GM19324 (cell line): Measurements from ENCODE around the gene DNAJC2.

Experiments
- ATAC-seq: cut with Tn5 transposase; IDR thresholded peaks from one replicate; pipeline ENCODE4 v1.9.1; 2021; ENCODE audit warnings: mild to moderate bottlenecking, moderate library complexity; ENCODE audit not compliant: unreplicated experiment, low FRiP score

Gene DNAJC2

GRCh38 chr7:103344453-103345149 lies at the start of gene DNAJC2:
Gene DNAJC2 (minus strand): TSS chr7:103344767. CDS start chr7:103344622, 145 bp downstream.
- peak; percentile 82 for ATAC-seq

GRCh38 chr7:103391976-103392375 lies 47.4 kb upstream of the DNAJC2 start:
- no peak for ATAC-seq

DNA sequence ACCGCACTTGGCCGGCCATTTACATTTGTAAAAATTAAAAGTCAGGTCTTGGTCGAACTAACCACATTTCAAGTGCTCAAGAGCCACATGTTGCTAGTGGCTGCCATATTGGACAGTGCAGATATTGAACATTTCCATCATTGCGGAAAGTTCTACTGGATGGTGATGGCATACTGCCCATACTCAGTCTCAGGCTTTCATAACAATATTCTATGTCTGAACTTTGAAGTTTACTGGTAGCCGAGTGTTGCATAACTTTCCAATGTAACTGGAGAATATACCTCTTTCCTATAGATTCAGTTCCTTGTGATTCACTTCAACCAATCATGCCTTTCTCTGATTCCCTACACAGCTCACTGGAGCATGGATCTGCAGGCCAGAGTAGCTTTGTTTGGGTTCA lies 46.6 kb upstream of the DNAJC2 start:
- no peak for ATAC-seq

DNA sequence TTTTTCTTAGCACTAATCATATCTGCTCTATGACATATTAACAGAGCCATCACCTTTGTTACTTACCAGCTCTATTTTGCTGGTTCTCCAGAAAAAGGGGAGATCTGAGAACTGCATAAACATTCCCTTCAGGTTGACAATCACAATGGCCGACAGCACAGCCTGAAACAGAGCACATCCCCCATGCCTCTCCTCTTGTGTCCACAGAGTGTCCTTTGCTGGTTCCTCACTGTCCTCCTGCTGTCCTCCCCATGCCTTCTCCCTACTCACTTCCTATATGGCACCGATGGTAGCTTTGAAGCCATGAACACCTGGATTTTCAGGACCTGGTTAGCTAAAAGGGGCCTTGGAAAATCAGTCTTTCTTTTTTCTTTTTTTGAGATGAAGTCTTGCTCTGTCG lies 44.7 kb upstream of the DNAJC2 start:
- ATAC-seq = no peak

DNA sequence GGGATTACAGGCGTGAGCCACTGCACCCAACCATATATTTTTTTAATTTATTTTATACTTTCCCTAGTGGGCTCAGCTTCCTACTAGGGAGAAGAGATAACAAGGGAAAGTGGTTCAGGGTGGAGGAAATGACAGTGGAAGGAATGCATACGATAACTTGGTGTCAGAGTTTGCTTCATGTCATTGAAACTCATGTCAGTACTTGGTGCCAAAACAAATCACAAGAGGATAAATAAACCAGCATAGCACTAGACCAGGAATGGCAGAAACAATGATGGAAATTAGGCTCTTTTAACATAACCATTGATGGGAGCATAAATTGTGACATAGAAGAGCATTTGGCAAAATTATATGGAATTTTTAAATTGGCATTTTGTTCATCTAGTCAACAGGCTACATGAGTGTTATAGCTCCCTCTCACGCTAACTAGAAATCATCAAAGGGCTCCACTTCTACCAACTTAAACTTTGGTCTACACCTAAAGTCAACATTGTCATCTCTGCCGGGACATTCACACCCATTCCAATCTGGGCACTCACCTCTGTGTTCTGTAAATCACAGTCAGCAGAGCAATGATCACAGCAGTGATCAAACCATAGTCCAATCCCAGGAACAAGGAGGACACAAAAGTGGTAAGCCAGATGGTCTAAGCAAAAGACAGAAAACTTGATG lies 44.0 kb upstream of the DNAJC2 start:
- ATAC-seq = no peak

GRCh38 chr7:103387242-103387641 lies 42.7 kb upstream of the DNAJC2 start:
- ATAC-seq = no peak

DNA sequence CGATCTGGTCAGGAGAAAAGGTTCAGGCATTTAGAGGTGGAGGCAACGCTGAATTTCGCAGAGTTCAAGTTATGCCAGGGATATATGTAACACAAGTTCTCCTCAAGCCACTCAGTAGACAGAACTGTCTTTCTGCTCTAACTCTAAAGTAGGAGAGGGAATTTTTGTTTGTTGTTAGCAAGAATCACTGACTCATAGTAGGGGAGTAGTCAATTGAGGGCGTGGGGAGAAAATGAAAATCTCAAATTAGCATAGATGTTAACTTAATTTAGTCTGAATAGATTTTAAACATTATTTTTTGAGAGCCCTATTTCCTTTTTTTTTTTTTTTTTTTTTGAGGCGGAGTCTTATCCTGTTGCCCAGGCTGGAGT lies 37.5 kb upstream of the DNAJC2 start:
- ATAC-seq = no peak

- ATAC-seq = no peak
These were observed 36.9 kb upstream of the DNAJC2 start for GRCh38 chr7:103381280-103382031.

DNA sequence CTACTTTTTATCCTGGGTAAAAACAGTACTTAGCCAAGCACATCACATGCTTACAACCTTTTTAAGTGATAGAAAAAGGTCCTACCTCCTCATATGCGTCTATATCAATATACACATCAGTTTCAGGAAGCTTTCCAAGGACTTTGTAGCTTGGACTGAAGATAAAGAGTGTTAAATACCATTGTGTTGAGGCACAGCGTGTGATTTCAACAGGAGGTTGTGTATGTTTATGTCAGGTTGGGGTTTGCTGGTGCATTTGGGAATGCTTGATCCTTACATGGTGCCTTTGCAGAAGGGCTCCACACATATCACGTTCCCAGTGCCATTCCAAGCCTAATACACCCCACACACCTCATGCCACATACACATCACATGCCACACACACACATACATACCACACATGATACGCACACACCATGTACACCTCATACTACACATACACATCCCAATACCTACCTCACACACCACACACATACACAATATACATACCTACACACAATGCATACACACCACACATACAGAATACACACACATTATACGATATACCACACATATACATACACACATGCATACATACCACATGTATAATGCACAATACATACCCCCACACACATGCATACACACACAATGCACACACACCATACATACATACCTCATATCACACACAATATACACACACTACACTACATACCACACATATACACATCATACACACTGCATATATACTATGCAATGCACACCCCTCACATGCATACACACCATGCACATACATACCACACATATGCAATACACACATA lies 36.0 kb upstream of the DNAJC2 start:
- ATAC-seq = no peak

DNA sequence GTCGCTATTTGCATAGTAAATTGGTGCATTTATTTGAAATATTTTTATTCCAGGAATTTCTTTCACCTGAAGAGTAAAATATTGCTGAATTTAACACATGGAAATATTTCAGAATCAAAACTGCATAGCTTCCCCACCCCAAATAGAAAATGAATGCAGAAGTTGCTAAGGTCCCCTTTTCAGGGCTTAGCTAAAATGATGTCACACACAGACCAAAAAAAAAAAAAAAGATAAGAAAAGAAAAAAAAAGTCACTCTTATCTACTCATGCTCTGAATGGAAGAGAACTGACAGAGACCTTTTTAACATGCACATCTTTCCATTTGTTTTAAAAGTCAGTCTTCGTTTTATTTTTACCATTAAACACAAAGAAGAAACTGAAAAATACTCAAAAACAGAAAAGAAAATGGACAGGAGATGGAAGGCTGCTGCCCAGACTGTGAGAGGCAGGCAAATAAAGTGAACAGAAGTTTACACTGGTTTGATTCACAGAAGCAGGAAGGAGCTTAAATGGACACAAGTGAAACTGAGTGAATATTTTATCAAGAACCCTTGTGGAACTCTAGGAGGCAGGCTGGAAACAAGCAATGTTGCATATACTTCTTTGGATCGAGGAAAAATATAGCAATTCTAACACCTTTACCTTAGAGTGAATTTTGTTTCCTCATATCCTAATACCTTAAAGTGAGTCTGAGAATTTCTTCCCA lies 34.9 kb upstream of the DNAJC2 start:
- ATAC-seq = no peak

- ATAC-seq = no peak
These were observed 29.5 kb upstream of the DNAJC2 start for GRCh38 chr7:103373866-103374643.

DNA sequence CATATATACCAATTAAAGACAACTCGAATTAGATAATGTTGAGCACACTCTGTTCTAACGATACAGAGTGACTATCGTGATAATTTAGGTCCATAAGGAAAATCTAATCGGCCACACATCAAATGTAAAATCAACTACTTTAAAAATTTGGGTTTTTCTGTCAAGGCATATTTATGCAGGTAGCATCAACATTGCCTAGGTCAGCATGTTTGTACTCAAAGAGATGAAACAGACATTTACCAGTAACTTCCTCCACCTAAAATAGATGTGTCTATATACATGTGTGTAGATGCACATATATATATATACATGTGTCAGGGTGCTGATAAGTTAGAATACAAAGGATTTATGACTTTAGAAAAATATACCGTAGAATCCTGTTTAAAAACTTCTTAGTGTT lies 24.9 kb upstream of the DNAJC2 start:
- no peak for ATAC-seq

DNA sequence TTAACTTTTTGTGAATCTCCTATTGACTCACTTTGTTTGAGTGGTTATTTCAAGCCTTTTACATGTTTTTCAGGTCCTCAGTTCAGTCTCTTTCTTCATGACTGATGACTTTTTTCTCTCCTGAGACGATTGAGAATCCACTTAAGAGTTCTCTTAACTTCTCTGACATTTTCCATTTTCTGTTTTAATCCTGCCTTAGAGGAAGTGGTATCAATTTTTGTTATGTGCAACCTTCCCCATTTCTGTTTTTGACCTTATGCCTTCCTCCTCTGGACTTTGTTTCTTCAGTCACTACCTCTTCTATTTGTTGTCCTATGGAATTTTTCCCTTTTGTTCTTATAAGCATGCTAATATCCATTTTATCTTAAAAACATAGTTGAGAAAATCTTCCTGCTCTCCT lies 5.2 kb upstream of the DNAJC2 start:
- ATAC-seq = no peak

- ATAC-seq = no peak
These were observed 4.4 kb upstream of the DNAJC2 start for GRCh38 chr7:103348959-103349358.

DNA sequence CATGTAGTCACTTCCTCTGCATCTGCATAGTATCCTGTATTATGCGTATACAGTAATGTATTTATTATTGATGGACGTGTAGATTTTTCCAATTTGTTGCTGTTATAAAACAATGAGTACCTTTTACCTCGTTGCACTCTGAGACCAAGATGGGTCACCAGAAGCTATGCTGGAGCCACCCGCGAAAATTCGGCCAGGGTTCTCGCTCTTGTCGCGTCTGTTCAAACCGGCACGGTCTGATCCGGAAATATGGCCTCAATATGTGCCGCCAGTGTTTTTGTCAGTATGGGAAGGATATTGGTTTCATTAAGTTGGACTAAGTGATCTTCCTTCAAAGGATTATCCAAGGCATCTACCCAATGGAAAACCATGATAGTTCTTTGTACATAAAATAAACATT lies 3.9 kb upstream of the DNAJC2 start:
- ATAC-seq = no peak

GRCh38 chr7:103347507-103348267 lies 3.1 kb upstream of the DNAJC2 start, which contains the start of gene PSMC2:
Gene PSMC2 (plus strand): TSS chr7:103347643. CDS start chr7:103347712, 69 bp downstream.
- peak; percentile 74 for ATAC-seq

DNA sequence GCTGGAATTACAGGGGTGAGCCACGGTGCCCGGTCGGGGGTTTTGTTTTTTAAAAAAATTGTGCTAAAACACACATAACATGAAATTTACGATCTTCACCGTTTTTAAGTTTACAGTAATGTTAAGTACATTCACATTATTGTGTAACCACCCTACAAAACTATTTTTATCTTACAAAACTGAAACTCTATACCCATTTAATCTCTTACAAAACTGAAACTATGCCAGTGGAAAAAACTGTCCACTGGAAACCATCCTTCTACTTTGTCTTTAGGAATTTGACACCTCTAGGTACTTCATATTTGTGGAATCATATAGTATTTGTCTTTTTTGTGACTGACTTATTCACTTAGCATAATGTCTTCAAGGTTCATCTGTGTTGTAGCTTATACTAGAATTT lies 1.8 kb upstream of the DNAJC2 start:
- no peak for ATAC-seq

DNA sequence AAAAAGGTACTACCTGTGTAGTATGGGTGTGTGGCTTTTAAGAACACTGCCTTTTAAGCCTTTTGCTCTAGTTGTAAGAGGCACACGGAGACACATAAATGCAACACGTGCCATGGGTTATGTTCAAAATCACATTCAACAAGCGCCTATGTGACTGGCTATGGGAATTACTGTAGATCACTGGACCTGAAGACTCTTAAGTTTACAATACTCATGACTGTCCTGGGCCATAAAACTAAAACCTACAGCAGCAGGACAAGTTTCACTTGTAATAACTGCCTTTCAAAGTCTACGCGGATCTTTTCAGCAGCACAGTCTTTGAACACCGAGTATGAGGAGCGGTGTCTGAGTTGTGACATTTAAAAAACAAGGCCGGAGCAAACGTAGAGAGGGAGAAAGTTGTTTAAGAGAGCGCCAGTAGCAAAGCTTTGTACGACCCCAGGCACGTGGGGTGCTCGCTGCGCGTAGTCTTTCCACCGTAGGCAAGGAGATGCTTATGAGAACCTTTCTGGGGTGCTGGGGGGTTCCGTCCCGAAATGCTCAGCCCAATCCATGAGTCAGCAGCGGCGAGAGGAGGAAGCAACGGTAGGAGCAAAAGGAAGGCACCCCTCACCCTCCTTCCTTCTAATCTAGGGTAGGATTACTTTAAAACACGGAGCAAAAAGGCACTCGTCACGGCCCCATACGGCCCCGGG lies 662 bp downstream of the DNAJC2 start:
- ATAC-seq = peak; percentile 3
